ENCODE results near the gene ALDH5A1.

Gene ALDH5A1

DNA sequence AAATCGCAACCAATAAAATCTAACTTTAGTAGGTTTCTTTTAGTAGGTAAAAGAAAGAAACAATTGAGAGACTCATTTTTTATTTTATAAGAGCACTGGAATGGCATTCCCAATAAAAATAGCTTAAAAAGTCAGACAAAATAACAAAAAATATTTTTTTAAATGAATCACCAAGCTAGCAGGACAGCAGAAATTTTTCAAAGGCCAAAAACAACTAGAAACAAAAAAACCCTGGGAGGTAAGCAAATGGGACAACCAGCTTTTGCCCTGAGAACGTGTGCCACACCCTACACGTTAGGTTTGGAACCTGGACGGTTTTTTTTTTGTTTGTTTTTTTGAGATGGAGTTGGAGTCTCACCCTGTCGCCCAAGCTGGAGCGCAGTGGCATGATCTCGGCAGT, 25.0 kb upstream of the ALDH5A1 start:
- TF ChIP-seq, protein P1, sequence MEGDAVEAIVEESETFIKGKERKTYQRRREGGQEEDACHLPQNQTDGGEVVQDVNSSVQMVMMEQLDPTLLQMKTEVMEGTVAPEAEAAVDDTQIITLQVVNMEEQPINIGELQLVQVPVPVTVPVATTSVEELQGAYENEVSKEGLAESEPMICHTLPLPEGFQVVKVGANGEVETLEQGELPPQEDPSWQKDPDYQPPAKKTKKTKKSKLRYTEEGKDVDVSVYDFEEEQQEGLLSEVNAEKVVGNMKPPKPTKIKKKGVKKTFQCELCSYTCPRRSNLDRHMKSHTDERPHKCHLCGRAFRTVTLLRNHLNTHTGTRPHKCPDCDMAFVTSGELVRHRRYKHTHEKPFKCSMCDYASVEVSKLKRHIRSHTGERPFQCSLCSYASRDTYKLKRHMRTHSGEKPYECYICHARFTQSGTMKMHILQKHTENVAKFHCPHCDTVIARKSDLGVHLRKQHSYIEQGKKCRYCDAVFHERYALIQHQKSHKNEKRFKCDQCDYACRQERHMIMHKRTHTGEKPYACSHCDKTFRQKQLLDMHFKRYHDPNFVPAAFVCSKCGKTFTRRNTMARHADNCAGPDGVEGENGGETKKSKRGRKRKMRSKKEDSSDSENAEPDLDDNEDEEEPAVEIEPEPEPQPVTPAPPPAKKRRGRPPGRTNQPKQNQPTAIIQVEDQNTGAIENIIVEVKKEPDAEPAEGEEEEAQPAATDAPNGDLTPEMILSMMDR (IDR thresholded peaks at IDR 0.05; ENCODE audit: borderline replicate concordance, insufficient read depth, low read depth, low read length) = no peak
- no peak overlapping the region for H3K4me3 ChIP-seq (ENCODE audit: low read depth, low read length)

- TF ChIP-seq, protein P1 (IDR thresholded peaks at IDR 0.05; ENCODE audit: borderline replicate concordance, insufficient read depth, low read depth, low read length) = no peak
- H3K4me3 ChIP-seq (ENCODE audit: low read depth, low read length) = no peak overlapping the region
Observed at GRCh38 chr6:24472181-24472580, 22.6 kb upstream of the ALDH5A1 start.

DNA sequence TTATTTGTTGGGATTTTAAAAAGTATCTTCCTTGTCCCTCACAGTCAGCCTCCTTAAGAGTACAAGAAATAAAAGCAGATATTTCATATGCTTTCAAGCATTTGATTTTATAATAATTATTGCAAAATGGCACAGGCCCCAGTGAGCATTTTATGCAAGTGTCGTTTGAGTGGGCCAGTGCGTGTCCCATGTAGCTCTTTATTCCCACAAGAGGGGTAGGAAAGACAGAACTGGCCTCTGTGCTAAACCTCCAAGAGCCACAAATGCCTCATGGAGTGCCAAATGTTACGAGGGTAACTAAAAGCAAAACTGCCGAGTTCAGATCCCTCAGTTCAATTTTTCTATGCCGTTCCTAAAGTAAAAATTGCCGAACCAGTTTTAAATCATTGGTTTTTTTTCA, 18.1 kb upstream of the ALDH5A1 start:
- TF ChIP-seq, protein P1 (IDR thresholded peaks at IDR 0.05; ENCODE audit: borderline replicate concordance, insufficient read depth, low read depth, low read length) = no peak
- no peak overlapping the region for H3K4me3 ChIP-seq (ENCODE audit: low read depth, low read length)

DNA sequence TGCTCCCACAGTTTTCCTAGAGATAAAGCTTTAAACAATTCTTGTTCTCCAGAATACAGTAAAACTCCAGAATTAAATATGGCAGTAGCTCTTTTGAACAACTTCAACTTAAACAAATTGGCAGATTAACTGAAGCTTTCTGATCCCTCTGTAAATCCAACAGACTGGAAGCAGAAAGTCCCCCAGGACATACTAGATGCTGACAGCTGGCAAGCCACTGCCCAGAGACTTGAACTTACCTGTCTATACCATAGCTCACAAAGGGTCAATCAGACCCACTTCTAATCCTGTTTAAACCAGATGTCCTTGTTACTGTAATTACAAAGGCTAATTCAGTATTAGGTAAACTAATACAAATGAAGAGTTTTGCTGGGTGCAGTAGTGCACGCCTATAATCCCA, 17.7 kb upstream of the ALDH5A1 start:
- no peak overlapping the region for H3K4me3 ChIP-seq (ENCODE audit: low read depth, low read length)
- TF ChIP-seq, protein P1 (IDR thresholded peaks at IDR 0.05; ENCODE audit: borderline replicate concordance, insufficient read depth, low read depth, low read length) = no peak

GRCh38 chr6:24478903-24479302, 15.9 kb upstream of the ALDH5A1 start:
- H3K4me3 ChIP-seq (ENCODE audit: low read depth, low read length) = no peak overlapping the region
- TF ChIP-seq, protein P1 (IDR thresholded peaks at IDR 0.05; ENCODE audit: borderline replicate concordance, insufficient read depth, low read depth, low read length) = no peak

- no peak overlapping the region for H3K4me3 ChIP-seq (ENCODE audit: low read depth, low read length)
- TF ChIP-seq, protein P1 (IDR thresholded peaks at IDR 0.05; ENCODE audit: borderline replicate concordance, insufficient read depth, low read depth, low read length) = no peak
Observed at GRCh38 chr6:24480705-24481104, 14.1 kb upstream of the ALDH5A1 start.

DNA sequence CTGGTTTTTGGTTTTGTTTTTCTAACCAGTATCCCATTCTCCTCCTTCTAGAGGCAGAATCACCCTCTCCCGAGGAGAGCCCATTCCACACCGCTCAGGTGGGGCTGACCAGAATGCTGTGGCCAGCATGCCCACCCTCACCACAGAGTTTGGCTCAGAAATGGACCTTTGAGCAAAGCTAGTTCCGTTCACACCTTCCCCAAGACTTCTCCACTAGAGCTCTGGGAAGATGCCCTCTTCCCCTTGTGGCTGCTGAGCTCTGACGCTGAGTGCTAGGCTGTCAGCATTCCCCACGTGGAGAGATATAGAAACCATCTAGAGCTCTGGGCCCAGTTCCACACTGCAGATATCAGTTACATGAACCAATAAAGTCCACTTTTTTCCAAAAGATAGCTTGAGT, 13.3 kb upstream of the ALDH5A1 start:
- no peak overlapping the region for H3K4me3 ChIP-seq (ENCODE audit: low read depth, low read length)
- TF ChIP-seq, protein P1 (IDR thresholded peaks at IDR 0.05; ENCODE audit: borderline replicate concordance, insufficient read depth, low read depth, low read length) = no peak

Data from GM12875 (cell line).